Left lung (tissue), 10 donors: ENCODE results near the gene ATP6V1A. TPM values are rescaled to one million over a fixed set of nuclear protein-coding genes. Genes with fewer than 3 reads are reported as not detected.

Source experiments
- ATAC-seq: fragments of 200-7000 bp; cut with Tn5 transposase; one replicate; pipeline ENCODE4 v1.9.1; 2020; ENCODE audit warnings: moderate library complexity
- DNase-seq, 4 donors: peaks; one replicate each; pipeline ENCODE4 v3.0.0-alpha.2; 2013 to 2020
- H3K27ac ChIP-seq, 2 donors: fragments of 200-600 bp; sonication (generic) in 1 of 2; one replicate each; pipeline versions ENCODE4 v1.5.0 to v1.8.0; 2020 to 2021
- H3K27me3 ChIP-seq, 2 donors: fragments of 200-600 bp; sonication (generic) in 1 of 2; one replicate each; pipeline versions ENCODE4 v1.5.0 to v1.8.0; 2020 to 2021
- H3K36me3 ChIP-seq, 2 donors: fragments of 200-600 bp; sonication (generic) in 1 of 2; one replicate each; pipeline versions ENCODE4 v1.5.0 to v1.8.0; 2020 to 2021
- H3K4me1 ChIP-seq, 2 donors: fragments of 200-600 bp; one replicate each; pipeline ENCODE4 v1.8.0; 2021
- H3K4me3 ChIP-seq, 2 donors: fragments of 200-600 bp; sonication (generic) in 1 of 2; one replicate each; pipeline versions ENCODE4 v1.5.0 to v1.8.0; 2020 to 2021; ENCODE audit warnings: mild to moderate bottlenecking in 1 of 2
- H3K9me3 ChIP-seq, 2 donors: fragments of 200-600 bp; sonication (generic) in 1 of 2; one replicate each; pipeline versions ENCODE4 v1.5.0 to v1.8.0; 2020 to 2021
- CTCF ChIP-seq, 2 donors: fragments of 200-600 bp; sonication (generic) in 1 of 2; IDR thresholded peaks; one replicate each; pipeline versions ENCODE4 v1.5.0 to v1.8.0; 2021; ENCODE audit warnings: antibody characterized with exemption in 2 of 2
- intact Hi-C, 2 donors: fragments of 100-400 bp; cut with DNase I; formaldehyde crosslinking; loops; one replicate each; pipeline versions ENCODE4 v1.11.2 to v1.14.2; 2022
- polyA plus RNA-seq, 6 donors: library from polyadenylated mRNA; unstranded; fragments of 120-200 nt; gene quantifications; one replicate each; pipeline ENCODE4 v1.2.1, GENCODE V29; 2013; ENCODE audit not compliant: insufficient read length in 6 of 6
- total RNA-seq, 2 donors: library from RNA; stranded (reverse); fragmentation: NEBNext Ultra II Directional; extraction: Animal tissue kit (Norgen Biotek cat#: 25700); gene quantifications; one replicate each; pipeline ENCODE4 v1.2.1, GENCODE V29; 2021
- donor health status: DM: no; HTN: yes; CAD: no.
- donor health status: DM: no; HTN: no; CAD: no.

ATP6V1A gene
- total and polyA plus RNA-seq, 8 donors = 39.6 to 137 (median 49.9) TPM

DNA sequence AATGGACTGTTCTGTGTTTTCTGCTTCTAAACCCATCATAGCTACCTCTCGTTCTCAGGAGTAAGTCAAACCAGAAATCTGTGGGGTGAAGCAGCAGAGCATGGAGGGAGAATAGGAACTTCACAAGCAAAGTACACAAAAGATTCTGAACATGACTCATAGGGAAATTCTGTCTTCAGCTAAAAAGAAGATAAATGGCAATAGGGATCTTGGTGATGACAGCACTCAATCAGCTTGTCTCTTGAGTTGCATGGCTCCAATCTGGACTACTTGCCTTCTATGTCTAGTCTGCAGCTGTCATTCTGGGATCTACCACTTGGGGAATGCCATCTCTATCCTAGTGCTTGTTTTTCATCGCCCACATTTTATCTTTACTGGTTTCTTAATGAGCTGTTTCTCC lies 78.3 kb downstream of the ATP6V1A start:
- Histone ChIP-seq H3K4me3 (no peak overlapping the region), H3K4me1 (peaks cover 0 to 7% of the 10 kb centered on the region in 2 donors), H3K9me3 (no peaks in the 10 kb centered on the region), H3K27ac (no peak overlapping the region), H3K27me3 (no peaks in the 10 kb centered on the region), H3K36me3 (no peaks in the 10 kb centered on the region)
- ATAC-seq (no peak), DNase-seq (no peak)
- intact Hi-C loops = no loop called here
- TF ChIP-seq CTCF (IDR thresholded peaks at IDR 0.05) = no peak

DNA sequence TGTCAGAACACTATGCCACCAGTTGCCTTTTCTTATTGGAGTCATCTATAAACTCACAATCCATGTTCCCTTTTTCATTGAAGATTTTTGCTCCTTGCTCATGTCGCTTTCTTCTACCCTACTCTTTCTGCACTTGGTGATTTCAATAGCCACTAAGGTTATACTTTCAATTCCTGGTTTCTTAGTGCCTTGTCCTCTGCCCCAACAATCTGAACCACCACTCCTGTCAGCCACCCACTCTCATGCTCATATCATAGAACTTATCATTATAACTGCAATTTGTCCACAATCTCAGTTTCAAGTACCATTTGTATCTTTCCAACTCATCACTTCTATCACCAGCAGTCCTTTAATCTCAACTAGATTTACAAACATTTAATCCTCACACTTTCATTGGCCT lies 81.8 kb downstream of the ATP6V1A start:
- Histone ChIP-seq H3K9me3 (no peaks in the 10 kb centered on the region), H3K36me3 (no peaks in the 10 kb centered on the region), H3K4me3 (no peak overlapping the region), H3K27ac (no peak overlapping the region), H3K4me1 (peaks cover 0 to 18% of the 10 kb centered on the region in 2 donors), H3K27me3 (no peaks in the 10 kb centered on the region)
- intact Hi-C loops = no loop called here
- TF ChIP-seq CTCF (IDR thresholded peaks at IDR 0.05) = no peak
- DNase-seq (no peak), ATAC-seq (no peak)

DNA sequence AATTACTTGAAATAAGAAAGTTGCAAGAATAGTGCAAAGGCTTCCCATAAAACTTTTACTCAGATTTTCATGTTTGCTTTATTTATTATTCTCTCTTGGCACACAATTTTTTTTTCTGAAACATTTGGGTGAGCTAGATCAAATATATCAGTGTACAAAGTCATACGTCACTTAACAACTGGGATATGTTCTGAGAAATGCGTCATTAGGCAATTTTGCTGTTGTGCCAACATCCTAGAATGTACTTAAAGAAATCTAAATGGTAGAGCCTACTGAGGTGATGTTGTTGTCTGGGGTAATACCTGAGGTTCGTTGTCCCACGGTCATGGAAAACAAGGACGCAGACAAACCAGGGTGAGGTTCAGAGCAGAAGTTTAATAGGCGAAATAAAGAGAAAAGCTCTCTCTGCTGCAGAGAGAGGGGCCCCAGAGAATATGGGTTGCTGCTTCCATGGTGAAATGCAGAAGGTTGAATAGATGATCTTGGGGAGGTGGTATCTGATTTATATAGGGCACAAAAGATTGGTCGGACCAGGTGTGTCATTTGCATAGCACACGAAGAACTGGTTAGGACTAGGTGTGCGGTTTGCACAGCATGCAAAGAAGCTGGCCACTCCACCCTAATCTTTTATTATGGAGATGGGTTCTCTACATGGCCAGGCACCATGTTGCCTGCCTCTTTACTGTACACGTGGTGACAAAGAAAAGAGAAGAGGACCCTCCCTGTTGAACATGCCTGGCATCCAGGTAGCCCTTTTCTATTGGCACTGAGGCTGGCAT lies 82.9 kb downstream of the ATP6V1A start:
- Histone ChIP-seq H3K27me3 (no peaks in the 10 kb centered on the region), H3K4me3 (no peak overlapping the region), H3K36me3 (no peaks in the 10 kb centered on the region), H3K27ac (peak overlapping the region in 1 of 2 donors; percentile 75), H3K4me1 (peaks cover 0 to 18% of the 10 kb centered on the region in 2 donors), H3K9me3 (no peaks in the 10 kb centered on the region)
- TF ChIP-seq CTCF (IDR thresholded peaks at IDR 0.05) = no peak
- intact Hi-C loops = loop anchor here in 1 of 2 donors (10.0 kb wide), 1 partner anchor 95 kb away; no protein-coding TSS in a partner anchor
- DNase-seq (no peak), ATAC-seq (no peak)

- no peaks in the 10 kb centered on the region for H3K36me3 ChIP-seq
- ATAC-seq (no peak), DNase-seq (no peak)
- peak overlapping the region in 1 of 2 donors; percentile 75 for H3K27ac ChIP-seq
- TF ChIP-seq CTCF (IDR thresholded peaks at IDR 0.05) = no peak
- no peaks in the 10 kb centered on the region for H3K27me3 ChIP-seq
- peaks cover 0 to 18% of the 10 kb centered on the region in 2 donors for H3K4me1 ChIP-seq
- H3K4me3 ChIP-seq = no peak overlapping the region
- intact Hi-C loops = loop anchor here in 1 of 2 donors (10.0 kb wide), 1 partner anchor 96 kb away; no protein-coding TSS in a partner anchor
- no peaks in the 10 kb centered on the region for H3K9me3 ChIP-seq
These were observed 84.2 kb downstream of the ATP6V1A start for GRCh38 chr3:113831103-113831355.

DNA sequence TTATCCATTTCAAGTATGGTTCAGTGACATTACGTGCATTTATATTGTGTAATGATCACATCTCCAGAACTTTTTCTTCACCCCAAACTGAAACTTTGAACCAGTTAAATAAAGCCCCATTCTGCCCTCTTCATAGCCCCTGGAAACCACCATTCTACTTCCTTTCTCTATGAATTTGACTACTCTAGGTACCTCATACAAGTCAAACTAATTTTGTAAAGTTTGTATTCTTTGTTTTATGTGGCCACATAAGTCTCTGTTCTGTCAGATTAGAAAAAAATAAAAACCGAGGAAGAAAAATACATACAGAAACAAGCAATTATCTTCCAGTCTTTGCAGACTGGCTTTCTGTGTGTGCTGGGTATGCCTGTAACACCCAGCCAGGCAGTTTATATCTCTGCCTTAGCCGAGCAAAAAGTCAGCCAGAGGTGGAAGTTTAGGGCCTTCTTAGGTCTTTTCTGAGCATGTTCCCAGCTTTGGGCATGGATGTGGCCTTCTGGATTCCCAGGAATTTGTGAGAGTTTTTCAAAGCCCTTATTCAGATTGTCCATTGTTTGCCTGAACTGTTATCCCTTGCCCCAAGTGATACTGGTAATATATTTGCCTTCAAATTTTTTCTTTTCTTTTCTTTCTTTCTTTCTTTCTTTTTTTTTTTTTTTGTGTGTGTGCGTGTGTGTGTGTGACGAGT lies 85.8 kb downstream of the ATP6V1A start:
- peaks cover 0 to 18% of the 10 kb centered on the region in 2 donors for H3K4me1 ChIP-seq
- intact Hi-C loops = loop anchor here in 1 of 2 donors (10.0 kb wide), 1 partner anchor 98 kb away; no protein-coding TSS in a partner anchor
- DNase-seq (no peak), ATAC-seq (no peak)
- no peak for TF ChIP-seq CTCF (IDR thresholded peaks at IDR 0.05)
- no peaks in the 10 kb centered on the region for H3K27me3 ChIP-seq
- H3K36me3 ChIP-seq = no peaks in the 10 kb centered on the region
- H3K4me3 ChIP-seq = no peak overlapping the region
- H3K27ac ChIP-seq = no peak overlapping the region
- no peaks in the 10 kb centered on the region for H3K9me3 ChIP-seq
